GM12892 (cell line): ENCODE measurements around the gene SMARCB1.

Source experiments
- POLR2A ChIP-seq: IDR thresholded peaks from 2 replicates; pipeline ENCODE4 v1.6.1; 2011; ENCODE audit warnings: low read depth, low read length, control low read depth
- POLR2AphosphoS5 ChIP-seq: IDR thresholded peaks from 2 replicates; pipeline ENCODE4 v1.6.1; 2011; ENCODE audit warnings: low read depth, low read length, control low read depth

GRCh38 chr22:23744001-23744400, 42.8 kb upstream of the SMARCB1 start:
- TF ChIP-seq POLR2AphosphoS5 (no peak), POLR2A (no peak)
